ENCODE measurements around the gene LDLRAD2. TPM values are rescaled to one million over a fixed set of nuclear protein-coding genes. Genes with fewer than 3 reads are reported as not detected.
A peak's percentile ranks its signal among the peaks of the same experiment; 100 is the strongest.

LDLRAD2 gene
- total and polyA plus RNA-seq, 2 of the 4 experiments (the other 2 are of a cell fraction), result 0.05 TPM; not detected in 1

- no peaks in the 10 kb centered on the region for H3K9me1 ChIP-seq (ENCODE audit: insufficient read depth, low read length)
- no peak overlapping the region for H2BK5ac ChIP-seq (ENCODE audit: low read depth, low read length, poor library complexity, severe bottlenecking)
- no peak overlapping the region for H3K4me2 ChIP-seq (ENCODE audit: low read depth, low read length)
- no peak overlapping the region for H2BK120ac ChIP-seq (ENCODE audit: low read depth, low read length)
- no peak overlapping the region for H2AFZ ChIP-seq (replicated peaks; ENCODE audit: low read length, poor library complexity)
- H3K56ac ChIP-seq (ENCODE audit: extremely low read depth, insufficient read depth, low read length), result no peak overlapping the region
- no peak overlapping the region for H2BK20ac ChIP-seq (ENCODE audit: low read depth, low read length)
- no peak overlapping the region for H4K91ac ChIP-seq (ENCODE audit: insufficient read depth, low read depth, low read length)
- H3K27ac ChIP-seq (ENCODE audit: insufficient read depth, low read length), result no peak overlapping the region
- no peak overlapping the region for H2AK5ac ChIP-seq (ENCODE audit: low read depth, low read length)
- H3K27me3 ChIP-seq (ENCODE audit: control insufficient read depth, insufficient read depth, low read length), result no peaks in the 10 kb centered on the region; the same call in none of the 2 replicates
- no peaks in the 10 kb centered on the region for H3K79me1 ChIP-seq (ENCODE audit: low read depth in 1 of 2, low read length in 2 of 2)
- intact Hi-C loops (cut with micrococcal nuclease) (no loop called here), dilution Hi-C loops (cut with HindIII; ENCODE audit: low sequenced_read_pairs, unreplicated experiment) (no loop called here), in situ Hi-C loops (cut with MboI; ENCODE audit: low sequenced_read_pairs) (no loop called here)
- BruUV-seq (replicated peaks), result no TSS peak
- H3K14ac ChIP-seq (replicated peaks; ENCODE audit: low read depth, low read length), result no peak overlapping the region
- peaks cover 2% of the 10 kb centered on the region; the same call in 1 of the 2 replicates for H3K4me1 ChIP-seq (ENCODE audit: control insufficient read depth, insufficient read depth, low read length)
- H3K9me3 ChIP-seq (ENCODE audit: control insufficient read depth, insufficient read depth, low read length), result no peaks in the 10 kb centered on the region
- no peak overlapping the region for H4K5ac ChIP-seq (ENCODE audit: low read depth, low read length)
- TF ChIP-seq RAD21 (IDR thresholded peaks at IDR 0.05; ENCODE audit: low read length) (no peak), NFE2L2 (IDR thresholded peaks at IDR 0.05; ENCODE audit: low read depth, low read length) (no peak), BHLHE40 (IDR thresholded peaks at IDR 0.05; ENCODE audit: low read depth, low read length) (no peak), FOS (IDR thresholded peaks at IDR 0.05; ENCODE audit: low read depth, low read length) (peak; percentile 61; the same call in 1 of the 2 replicates), ELK1 (IDR thresholded peaks at IDR 0.05; ENCODE audit: borderline replicate concordance, low read depth, low read length) (no peak)
- H2AK9ac ChIP-seq (replicated peaks; ENCODE audit: low read depth, low read length, poor library complexity), result no peak overlapping the region
- no peak overlapping the region for H3K23ac ChIP-seq (ENCODE audit: low read depth, low read length)
- ChIA-PET POLR2A (ENCODE audit: unreplicated experiment) (no interaction called here), CTCF (no interaction called here)
- H3K4me3 ChIP-seq (ENCODE audit: insufficient read depth, low read depth, low read length), result no peak overlapping the region
- no peaks in the 10 kb centered on the region for H3K36me3 ChIP-seq (ENCODE audit: control insufficient read depth, insufficient read depth, low read length)
- ATAC-seq (ENCODE audit: low read depth), result peak; percentile 29; the same call in 1 of the 2 replicates
- WGBS, 2 experiments (ENCODE audit: extremely low coverage in 2 of 2, insufficient read length in 1 of 2), result 94% methylated on average over 3 of the region's 4 CpGs; no CpG with 5 or more reads in 1 of the 2 experiments
- no peak overlapping the region for H2BK15ac ChIP-seq (ENCODE audit: low read depth, low read length)
- no peak overlapping the region for H3K4ac ChIP-seq (ENCODE audit: low read depth, low read length)
- no peak overlapping the region for H4K8ac ChIP-seq (ENCODE audit: low read depth in 2 of 2, low read length in 2 of 2)
- H4K20me1 ChIP-seq (ENCODE audit: insufficient read depth, low read length), result no peaks in the 10 kb centered on the region
- H3K9ac ChIP-seq (ENCODE audit: low read depth, low read length), result no peak overlapping the region
- DNase-seq, result peak; percentile 71
- no peak overlapping the region for H3K18ac ChIP-seq (ENCODE audit: low read depth, low read length)
Observed at GRCh38 chr1:21801100-21801499, 11.0 kb upstream of the LDLRAD2 start.

Data from IMR-90 (cell line).